NCI-H345 treated with DMSO at 0.1 percent for 48 hours (cell line): ENCODE data around the gene DELE1.
"Not testable (repeated sequence)": the region's sequence is repeated elsewhere in the genome, so short reads cannot be mapped to it uniquely, and the experiment has no call there.

ENCODE experiments used
- DNase-seq: peaks from one replicate; lab custom pipeline; 2025; ENCODE audit not compliant: unreplicated experiment; lab: John Stamatoyannopoulos, UW

DELE1 gene

DNA sequence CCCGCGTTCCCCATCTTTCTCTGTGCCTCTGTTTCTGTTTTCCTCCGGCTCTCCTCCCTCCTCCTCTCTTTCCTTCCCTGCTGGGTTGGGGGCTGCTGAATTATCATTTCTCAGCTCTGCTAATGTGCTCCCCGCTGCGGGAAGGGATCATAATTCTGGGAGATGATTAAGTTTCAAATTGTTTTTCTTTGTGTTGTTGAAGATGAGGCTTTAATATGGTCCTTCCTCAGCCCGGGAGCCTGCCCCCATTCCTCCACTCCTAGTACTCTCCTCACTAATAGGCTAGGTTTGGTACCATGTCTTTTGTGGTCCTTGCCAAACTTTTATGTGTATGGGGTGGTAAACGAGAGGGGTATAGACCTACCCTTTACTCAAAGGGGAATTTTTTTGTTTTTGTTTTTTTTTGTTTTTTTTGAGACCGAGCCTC is 39.8 kb upstream of the DELE1 start:
- no peak for DNase-seq

DNA sequence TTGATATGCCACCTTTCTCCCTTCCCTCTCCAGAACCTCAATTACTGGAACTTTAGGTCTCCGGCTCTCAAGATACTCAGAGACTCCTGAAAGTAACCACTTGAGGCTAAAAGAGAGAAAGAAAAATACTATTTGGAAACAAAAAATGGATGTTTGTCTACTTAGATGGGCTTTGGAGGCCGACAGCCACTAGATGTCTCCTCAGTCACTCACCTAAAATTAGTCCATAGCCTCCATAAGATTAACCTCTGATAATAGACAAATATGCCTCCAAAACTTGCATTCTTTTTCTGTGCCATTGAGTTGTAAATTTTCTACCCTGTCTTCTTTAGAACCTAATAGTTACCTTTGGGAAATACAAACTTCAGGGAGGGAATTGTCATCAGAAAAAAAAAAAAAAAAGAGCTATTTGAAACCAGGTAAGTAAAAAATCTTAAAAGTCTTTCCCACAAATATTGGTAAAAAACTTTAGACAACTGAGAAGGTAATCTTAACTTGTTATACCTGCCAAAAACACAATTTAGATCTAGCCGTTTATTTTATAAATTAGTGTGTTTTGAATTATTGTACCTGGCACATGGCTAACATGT is 34.3 kb upstream of the DELE1 start:
- no peak for DNase-seq

DNA sequence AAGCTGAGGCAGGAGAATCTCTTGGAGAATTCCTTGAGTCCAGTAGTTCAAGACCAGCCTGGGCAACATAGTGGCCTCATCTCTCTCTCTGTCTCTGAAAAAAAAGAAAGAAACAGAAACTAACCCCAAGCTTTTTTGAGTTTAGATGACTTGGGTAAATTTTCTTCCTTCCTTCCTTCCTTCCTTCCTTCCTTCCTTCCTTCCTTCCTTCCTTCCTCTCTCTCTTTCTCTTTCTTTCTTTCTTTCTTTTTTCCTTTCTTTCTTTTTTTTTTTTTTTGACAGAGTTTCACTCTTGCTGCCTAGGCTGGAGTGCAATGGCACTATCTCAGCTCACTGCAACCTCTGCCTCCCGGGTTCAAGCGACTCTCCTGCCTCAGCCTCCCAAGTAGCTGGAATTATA is 33.2 kb upstream of the DELE1 start:
- not testable (repeated sequence) for DNase-seq

DNA sequence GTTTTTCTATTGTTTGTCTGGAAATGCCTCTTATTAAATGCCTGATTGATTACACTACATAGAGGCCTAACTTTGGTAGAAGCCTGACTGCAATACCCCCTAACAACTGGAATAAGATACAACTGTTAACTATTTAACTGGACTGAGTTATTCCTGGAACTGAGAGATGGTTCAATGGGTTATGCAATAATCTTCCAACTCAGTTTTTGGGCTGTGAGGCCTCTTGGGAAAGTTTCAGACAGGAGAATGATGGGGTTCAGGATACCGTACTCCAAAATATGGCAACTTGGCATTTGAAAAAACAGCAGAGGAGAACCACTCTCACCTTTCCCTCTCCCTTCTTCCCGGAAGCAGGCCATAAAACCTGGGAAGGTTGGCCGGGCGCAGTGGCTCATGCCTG is 26.2 kb upstream of the DELE1 start:
- DNase-seq: no peak

DNA sequence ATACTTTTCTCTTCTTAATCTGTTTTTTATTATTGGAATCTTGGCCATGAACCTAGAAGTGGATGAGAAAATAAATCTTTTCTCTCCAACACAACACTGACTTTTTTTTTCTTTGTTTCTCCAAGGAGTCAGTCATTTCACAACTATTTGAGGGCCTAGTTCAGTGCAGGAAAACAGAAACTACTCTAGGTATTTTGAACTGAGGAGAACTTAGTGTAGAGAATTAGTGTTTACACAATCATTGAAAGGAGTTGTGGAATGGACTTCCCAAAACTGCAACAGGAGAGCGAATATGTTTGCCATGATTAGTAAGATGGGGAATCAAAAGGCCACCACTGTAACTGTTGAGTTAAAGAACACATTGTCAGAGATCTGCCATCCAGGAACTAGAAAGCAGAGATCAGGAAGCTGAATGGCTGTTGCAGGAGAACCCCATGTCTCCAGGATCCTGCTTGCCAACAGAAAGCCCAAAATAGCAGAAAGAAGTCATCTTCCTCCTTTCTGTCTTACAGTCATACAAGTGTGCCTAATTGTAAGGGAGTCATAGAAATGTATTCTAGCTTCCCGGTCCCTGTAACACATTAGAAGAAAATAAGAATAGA is 25.1 kb upstream of the DELE1 start:
- no peak for DNase-seq

DNA sequence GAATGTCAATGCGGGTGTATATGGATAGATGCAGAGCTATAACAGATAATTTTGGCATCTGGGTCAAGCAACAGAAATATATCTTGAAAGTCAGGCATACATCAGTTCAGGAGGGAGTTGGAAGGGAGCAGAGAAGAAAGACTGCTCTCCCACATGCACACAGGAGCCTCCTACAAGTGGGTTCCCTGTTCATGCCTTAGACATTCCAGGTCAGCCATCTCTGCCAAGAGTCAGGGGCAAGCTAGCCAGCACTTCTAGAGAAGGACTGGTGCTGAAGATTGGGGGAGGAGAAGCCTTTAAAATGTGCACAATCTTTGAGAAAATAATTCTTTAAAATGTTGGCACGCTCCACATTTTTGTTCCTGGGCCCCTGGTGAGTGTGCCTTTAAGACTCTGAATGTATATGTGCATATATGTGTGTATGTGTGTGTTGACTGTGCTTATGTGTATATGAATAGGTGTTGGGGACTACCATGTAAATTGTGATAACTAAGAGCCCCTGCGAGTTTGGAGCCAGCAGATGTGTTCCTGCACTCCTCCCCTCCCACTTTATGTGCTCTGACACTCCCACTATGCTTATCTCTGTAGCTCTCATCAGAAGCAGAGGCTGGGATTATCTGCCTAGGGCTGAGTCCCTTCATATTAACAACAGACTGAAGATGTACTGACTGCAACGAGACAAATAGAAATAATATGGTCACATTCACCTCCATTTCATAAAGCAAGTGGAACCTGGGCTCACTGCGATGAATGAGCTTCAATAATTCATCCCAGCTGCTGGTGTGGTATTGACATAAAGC is 21.5 kb upstream of the DELE1 start:
- DNase-seq: no peak

DNA sequence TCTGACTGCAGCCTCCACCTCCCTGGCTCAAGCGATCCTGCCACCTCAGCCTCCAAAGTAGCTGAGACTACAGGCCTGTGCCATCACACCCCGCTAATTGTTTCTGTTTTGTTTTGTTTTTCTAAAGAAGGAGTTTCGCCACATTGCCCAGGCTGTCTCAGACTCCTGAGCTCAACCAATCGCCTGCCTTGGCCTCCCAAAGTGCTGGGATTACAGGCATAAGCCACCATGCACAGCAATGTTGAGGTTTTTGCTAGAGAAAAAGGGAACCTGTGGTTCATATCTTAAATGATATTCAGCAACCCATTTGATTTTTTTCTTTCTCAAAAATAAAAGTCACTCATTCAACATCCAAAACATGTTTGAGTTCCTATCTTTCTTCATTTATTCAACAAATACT is 20.4 kb upstream of the DELE1 start:
- no peak for DNase-seq

DNA sequence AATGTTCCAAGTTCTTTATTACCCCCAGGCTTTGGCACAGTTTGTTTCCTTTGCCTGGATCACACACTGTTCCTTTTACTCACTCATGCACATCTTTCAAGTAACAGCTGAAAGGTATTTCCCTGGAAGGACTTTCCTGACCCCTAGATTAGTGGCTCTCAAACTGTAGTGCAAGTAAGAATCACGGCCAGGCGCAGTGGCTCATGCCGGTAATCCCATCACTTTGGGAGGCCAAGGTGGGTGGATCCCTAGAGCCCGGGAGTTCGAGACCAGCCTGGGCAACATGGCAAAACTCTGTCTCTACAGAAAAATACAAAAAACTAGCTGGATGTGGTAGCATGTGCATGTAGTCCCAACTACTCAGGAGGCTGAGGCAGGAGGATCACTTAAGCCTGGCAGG is 19.1 kb upstream of the DELE1 start:
- DNase-seq: no peak

DNA sequence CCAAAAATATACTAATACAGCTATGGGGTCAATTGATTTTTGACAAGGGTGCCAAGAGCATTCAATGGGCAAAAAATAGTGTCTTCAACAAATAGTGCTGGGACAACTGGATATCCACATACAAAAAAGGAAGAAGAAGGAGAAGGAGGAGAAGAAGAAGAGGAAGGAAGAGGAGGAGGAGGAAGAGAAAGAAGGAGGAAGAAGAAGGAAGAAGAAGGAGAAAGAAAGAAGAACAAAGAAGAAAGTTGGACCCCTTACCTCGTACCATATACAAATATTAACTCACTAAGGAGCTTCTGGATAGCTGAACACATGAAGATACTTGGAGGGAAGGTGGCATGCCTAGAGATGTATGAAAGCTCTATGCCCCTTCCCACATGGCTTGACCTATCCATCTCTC is 17.2 kb upstream of the DELE1 start:
- DNase-seq: no peak

DNA sequence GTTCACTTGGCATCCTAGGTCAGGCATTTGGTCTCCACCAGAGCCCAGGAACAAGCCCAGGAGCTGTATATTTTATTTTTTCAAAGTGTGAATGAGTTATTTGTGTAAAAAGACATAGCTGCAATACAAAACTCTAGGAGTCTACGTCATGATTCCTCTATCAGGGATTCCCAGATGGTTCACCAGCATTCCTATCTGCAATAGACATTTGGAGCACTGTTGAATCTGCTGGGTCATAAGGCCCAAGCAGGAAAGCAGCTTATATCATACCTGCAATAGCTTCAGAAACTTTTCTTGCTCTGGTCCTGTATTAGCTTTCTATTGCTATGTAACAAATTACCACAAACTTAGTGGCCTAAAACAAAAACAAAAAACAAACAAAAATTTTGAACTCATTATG is 16.7 kb upstream of the DELE1 start:
- DNase-seq: no peak

DNA sequence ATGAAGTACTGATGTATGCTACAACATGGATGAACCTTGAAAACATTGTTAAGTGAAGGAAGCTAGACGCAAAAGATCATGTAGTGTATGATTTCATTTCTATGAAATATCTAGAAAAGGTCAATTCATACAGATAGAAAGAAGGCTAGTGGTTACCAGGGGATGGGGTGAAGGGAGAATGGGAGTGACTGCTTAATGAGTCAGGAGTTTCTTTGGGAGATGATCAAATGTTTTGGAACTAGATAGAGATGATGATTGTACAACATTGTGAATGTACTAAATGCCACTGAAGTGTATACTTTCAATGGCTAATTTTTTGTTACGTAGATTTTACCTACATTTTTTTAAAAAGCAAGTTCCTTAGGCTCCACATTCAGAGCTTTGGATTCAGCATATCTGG is 14.9 kb upstream of the DELE1 start:
- DNase-seq: no peak

DNA sequence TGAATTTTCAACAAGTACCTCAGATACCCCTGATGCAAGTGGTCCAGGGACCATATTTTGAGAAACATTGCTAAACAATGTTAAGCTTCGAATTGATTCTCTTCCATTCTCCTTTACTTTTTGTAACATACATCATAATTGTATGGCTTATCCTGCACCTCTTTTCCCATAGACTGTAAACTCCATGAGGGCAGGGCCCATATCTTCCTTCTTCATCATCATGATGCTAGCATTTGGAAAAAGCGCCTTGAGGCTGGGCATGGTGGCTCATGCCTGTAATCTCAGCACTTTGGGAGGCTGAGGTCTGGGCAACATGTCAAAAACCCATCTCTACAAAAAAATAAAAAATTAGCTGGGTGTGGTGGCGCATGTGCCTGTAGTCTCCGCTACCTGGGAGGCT is 14.5 kb upstream of the DELE1 start:
- DNase-seq: no peak

DNA sequence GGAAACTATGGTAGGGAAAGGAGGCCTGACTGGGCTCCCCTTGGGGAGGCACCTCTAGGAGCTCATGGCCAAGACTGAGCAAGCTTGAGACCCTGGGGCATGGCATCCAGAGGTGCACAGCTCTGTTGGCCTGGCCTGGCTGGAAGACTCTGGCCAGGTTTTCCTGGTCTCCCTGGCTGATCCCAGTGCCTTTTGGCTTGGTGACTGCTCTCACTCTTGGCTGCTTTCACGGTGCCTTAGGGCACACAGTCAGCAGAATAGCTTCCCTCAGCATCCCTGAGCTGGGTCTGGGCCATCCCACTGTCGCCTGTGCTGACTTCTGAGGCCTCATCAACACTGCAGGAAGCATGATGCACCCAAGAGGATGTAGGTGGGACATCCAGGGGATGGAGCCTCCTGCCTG is 13.4 kb upstream of the DELE1 start:
- DNase-seq: no peak

DNA sequence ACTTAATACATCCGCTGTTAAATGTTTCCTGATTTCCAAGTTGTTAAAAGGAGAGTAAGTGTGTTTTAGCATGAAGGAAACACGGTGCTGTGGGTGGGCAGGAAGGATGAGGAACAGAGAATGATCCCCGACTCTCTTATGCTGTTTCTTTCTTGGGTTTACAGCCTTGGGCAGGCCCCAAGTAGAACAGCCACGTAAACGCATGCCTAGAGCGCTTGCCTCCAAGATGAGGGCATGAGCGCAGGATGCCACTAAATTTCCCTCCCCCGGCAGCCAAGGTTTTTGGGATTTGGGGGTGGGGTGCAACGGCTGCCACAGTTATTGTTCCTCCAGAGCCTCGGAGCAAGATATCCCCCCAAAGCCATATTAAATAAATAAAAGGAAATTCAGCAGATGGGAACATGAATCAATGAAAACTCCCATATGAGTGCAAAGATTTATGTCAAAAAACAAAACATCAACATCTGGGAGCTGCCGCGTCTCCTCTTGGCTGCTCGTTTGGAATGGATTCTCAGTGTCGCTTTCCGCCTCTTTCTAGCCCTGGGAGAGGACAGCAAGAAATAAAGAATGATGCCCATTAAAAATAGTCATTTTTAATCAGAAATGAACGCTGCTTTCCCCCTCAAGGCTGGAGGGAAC is 10.0 kb upstream of the DELE1 start:
- DNase-seq: no peak

DNA sequence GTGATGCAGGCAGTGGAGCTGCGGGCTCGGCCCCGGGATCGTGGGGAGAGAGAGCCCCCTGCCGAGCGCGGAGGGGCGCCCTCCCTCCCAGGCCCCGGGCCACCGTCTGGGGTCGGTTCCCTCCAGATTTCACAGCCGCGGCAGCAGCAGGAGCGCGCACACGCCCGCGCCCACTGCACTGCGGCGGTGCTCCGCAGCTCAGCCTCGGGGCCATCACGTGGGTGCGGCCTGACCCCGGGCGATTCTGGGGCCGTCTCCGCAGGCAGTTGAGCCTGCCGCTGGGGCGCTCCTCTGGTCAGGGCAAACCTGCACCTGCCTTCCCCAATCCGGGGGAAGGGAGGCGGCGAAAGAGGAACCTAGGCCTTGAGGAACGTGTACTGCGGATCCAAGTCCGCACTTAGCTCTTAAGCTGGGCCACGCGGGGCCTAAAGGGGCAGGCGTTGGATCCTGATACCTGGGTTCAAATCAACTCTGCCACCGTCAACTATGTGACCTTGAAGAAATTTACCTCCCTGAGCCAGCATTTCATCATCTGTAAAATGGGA is 9.4 kb upstream of the DELE1 start:
- DNase-seq: no peak

DNA sequence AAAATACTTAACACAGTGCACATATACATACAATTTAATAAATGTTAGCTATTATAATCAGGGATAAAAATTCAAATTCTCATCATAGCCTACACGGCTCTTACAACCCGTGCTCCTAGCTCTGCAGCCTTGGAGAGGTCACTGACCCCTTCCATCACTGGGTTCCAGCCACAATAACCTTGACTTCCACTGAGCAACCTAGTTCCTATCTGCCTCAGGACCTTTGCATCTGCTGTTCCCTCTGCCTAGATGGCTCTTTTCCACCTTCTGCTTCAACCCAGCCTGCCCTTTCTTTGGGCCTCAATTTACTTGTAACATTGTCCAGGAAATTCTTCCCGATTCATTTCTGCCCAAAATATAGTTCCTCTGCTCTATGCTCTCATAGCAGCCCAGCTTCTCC is 8.9 kb upstream of the DELE1 start:
- DNase-seq: no peak

DNA sequence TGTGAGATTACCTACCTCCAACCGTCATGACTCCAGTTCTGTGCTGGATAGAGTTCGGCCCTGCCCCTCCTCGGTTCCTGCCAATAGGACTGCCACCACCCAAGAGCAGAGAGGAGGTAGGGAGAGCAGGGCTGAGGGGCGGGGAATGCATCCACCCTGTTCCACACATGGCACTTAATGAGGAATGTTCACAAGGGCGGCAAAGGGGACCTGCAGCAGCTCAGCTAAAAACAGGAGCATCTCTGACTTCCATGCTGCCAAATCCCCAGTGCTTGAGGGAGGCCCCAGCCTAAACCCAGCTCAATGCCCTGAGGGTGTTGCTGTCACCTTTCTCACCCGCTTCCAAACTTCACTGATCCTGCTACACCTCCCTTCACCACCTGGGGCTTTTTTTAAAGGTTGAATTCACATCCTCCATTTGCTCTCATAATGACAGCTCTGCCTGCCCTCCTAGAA is 7.8 kb upstream of the DELE1 start:
- DNase-seq: no peak

DNA sequence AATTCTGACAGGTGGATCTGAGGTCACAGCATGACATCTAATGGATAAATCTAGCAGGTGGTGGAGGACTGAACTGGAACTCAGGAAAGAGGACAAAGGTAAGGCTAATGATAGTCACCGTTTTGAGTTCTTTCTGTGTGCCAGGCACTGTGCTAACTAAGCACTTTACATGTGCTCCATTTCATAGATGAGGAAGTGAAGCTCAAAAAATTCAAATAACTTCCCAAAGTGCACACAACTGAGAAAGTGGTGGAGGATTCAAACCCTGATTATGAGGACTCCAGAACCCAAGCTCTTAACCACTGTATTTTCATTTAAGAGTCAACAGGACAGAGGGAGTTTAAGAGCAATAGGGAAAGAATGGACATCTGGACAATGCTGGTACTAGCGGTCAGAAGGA is 7.1 kb upstream of the DELE1 start:
- DNase-seq: no peak

DNA sequence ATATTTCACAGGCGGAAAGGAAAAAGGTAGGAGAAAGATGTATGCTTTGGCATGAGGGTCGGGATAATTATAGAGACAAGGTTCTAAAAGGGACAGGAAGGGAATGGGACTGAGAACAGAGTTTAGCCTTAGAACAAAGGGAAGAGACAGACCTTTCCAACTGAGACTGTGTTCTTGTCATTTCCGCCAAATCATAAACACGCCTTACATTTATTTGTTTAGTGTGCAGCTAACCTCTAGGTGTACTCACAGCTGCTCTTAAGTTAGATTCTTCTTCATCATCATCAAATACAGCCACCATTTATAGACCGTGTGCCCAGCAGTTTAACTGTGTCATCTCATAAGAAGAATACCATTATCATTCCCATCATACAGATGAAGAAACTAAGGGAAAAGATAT is 5.9 kb upstream of the DELE1 start:
- no peak for DNase-seq

DNA sequence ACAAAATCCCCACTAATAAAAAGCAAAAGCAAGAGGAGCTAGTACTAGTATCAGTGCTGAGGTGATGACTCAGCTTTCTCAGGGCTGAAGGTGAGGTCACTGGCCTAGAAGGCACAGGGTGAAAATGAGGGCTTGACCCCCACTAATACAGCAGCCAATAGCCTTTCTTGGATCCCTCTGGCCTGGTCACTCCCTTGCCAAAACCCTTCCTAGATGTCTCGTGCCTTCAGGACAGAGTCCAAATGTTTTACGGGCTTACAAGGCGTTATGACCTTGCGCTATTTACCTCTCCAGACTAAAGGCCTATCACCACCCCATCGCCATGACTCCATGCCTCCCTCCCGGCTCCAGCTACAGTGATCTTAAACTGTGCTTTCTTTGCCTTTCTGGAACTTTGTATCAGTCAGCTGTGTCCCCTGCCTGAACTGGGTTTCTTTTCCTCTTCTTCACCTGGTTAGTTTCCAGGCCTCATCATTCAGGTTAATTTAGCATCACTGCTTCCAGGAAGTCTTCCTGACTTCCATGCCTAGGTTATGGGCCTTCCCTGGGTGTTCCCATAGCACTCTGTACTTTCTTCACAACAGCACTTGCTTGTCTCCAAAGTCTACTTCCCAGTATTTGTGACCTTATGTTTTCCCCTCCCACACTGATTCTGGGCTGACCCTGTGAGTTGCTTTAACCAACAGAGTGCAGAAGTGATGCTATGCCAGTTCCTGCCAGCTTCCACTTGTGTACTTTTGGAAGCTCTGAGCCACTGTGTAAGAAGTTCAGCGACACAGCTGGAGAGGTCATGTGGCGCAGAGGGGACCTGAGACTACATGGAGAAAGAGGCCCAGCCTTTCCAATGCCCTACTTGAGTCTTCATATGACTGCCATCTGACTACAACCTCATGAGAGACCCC is 4.2 kb upstream of the DELE1 start:
- DNase-seq: no peak

DNA sequence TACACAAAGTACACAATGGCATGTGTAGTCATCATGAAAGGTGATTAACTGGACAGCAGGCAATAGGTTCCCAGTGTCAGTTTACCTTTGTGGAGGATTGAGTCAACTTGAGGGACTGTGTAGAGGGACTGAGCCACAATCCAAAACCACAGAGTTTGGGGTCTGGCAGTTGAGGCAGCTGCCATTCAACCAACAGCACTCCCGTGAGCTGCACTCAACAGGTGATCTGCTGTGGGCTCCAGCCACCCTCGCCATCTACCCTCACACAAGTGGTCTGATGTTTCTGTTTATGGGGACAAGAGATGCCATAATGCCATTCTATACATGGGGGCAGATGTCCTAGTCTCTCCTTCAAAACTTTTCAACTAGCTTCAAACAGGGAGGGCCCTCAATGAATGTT is 2.9 kb upstream of the DELE1 start:
- no peak for DNase-seq
